ENCODE data around the gene KEAP1. TPM values are rescaled to one million over a fixed set of nuclear protein-coding genes. Genes with fewer than 3 reads are reported as not detected.

KEAP1 gene
- total and polyA plus RNA-seq, 10 of the 15 experiments (the other 5 are each of a cell fraction or from before 2014, with no cell fraction given): 1.4 to 87.7 (median 48.6) TPM

- ChIA-PET POLR2A (interaction anchor here (1.1 kb wide), 1 partner anchor 15 kb away, joined by 9 read pairs; no protein-coding TSS in a partner anchor), RAD21 (ENCODE audit: unreplicated experiment) (no interaction called here), CTCF (no interaction called here), SMC1A (ENCODE audit: uncharacterized antibody, unreplicated experiment) (no interaction called here)
- in situ Hi-C loops (cut with MboI) (no loop called here), intact Hi-C loops (cut with micrococcal nuclease; ENCODE audit: unreplicated experiment) (no loop called here)
- DNase-seq (ENCODE audit: low read depth, low spot score) (no peak), FAIRE-seq (no peak), ATAC-seq (no peak)
- WGBS (ENCODE audit: insufficient coverage, insufficient replicate concordance, low lambda C conversion rate, missing lambda C conversion rate): 45% methylated on average over 7 of the region's 7 CpGs
- H2AFZ ChIP-seq (ENCODE audit: control insufficient read depth, low read depth, low read length): no peak overlapping the region
- H3K9me3 ChIP-seq (replicated peaks; ENCODE audit: control insufficient read depth, insufficient read depth, low read length): no peaks in the 10 kb centered on the region
- H3K9ac ChIP-seq (ENCODE audit: control insufficient read depth, insufficient read depth, low read length): no peak overlapping the region
- H3K4me1 ChIP-seq (ENCODE audit: control insufficient read depth, insufficient read depth, low read length): peaks cover 11% of the 10 kb centered on the region
- H4K20me1 ChIP-seq (ENCODE audit: control insufficient read depth, insufficient read depth): no peaks in the 10 kb centered on the region
- BruUV-seq (replicated peaks): no TSS peak
- H3K79me2 ChIP-seq (ENCODE audit: control insufficient read depth, insufficient read depth, low read length): no peaks in the 10 kb centered on the region
- TF ChIP-seq KLF5 (IDR thresholded peaks at IDR 0.05; ENCODE audit: partially characterized antibody) (no peak), STAT3 (IDR thresholded peaks at IDR 0.05; ENCODE audit: low read depth, low read length) (no peak), ZBTB40 (IDR thresholded peaks at IDR 0.05; ENCODE audit: borderline replicate concordance) (no peak)
- H3K27me3 ChIP-seq (replicated peaks in 1 of 2; ENCODE audit: control insufficient read depth in 2 of 2, insufficient read depth in 2 of 2, low read length in 1 of 2): peaks cover 6 to 19% of the 10 kb centered on the region in 2 experiments
- no peak overlapping the region for H3K27ac ChIP-seq (ENCODE audit: control insufficient read depth, insufficient read depth)
- no peak overlapping the region for H3K4me3 ChIP-seq
- H3K36me3 ChIP-seq (ENCODE audit: control insufficient read depth in 2 of 2, insufficient read depth in 2 of 2, low read length in 1 of 2): no peaks in the 10 kb centered on the region
- H3K4me2 ChIP-seq (ENCODE audit: control insufficient read depth, insufficient read depth): 0 out of 2 replicates have a peak overlapping the region, but pooled peaks have one; percentile 1
Measured at GRCh38 chr19:10519421-10519820, 16.3 kb upstream of the KEAP1 start.

Data from GM12878 (cell line).